ENCODE results near the gene MAD2L2.

MAD2L2 gene

DNA sequence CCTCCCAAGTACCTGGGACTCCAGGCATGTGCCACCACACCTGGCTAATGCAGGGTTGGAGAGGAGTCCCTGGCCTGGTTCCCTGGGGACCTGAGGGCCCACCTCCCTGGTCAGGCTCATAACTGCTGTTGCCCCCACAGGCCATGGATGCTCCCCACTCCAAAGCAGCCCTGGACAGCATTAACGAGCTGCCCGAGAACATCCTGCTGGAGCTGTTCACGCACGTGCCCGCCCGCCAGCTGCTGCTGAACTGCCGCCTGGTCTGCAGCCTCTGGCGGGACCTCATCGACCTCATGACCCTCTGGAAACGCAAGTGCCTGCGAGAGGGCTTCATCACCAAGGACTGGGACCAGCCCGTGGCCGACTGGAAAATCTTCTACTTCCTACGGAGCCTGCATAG lies 12.4 kb downstream of the MAD2L2 start:
- no peak for DNase-seq (ENCODE audit: low read depth)
- H3K4me3 ChIP-seq (ENCODE audit: control insufficient read depth, low read depth, low read length), result no peak overlapping the region
- TF ChIP-seq, protein P1, sequence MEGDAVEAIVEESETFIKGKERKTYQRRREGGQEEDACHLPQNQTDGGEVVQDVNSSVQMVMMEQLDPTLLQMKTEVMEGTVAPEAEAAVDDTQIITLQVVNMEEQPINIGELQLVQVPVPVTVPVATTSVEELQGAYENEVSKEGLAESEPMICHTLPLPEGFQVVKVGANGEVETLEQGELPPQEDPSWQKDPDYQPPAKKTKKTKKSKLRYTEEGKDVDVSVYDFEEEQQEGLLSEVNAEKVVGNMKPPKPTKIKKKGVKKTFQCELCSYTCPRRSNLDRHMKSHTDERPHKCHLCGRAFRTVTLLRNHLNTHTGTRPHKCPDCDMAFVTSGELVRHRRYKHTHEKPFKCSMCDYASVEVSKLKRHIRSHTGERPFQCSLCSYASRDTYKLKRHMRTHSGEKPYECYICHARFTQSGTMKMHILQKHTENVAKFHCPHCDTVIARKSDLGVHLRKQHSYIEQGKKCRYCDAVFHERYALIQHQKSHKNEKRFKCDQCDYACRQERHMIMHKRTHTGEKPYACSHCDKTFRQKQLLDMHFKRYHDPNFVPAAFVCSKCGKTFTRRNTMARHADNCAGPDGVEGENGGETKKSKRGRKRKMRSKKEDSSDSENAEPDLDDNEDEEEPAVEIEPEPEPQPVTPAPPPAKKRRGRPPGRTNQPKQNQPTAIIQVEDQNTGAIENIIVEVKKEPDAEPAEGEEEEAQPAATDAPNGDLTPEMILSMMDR (IDR thresholded peaks at IDR 0.05; ENCODE audit: control insufficient read depth, insufficient read depth, low read depth, low read length, missing control alignments), result no peak

DNA sequence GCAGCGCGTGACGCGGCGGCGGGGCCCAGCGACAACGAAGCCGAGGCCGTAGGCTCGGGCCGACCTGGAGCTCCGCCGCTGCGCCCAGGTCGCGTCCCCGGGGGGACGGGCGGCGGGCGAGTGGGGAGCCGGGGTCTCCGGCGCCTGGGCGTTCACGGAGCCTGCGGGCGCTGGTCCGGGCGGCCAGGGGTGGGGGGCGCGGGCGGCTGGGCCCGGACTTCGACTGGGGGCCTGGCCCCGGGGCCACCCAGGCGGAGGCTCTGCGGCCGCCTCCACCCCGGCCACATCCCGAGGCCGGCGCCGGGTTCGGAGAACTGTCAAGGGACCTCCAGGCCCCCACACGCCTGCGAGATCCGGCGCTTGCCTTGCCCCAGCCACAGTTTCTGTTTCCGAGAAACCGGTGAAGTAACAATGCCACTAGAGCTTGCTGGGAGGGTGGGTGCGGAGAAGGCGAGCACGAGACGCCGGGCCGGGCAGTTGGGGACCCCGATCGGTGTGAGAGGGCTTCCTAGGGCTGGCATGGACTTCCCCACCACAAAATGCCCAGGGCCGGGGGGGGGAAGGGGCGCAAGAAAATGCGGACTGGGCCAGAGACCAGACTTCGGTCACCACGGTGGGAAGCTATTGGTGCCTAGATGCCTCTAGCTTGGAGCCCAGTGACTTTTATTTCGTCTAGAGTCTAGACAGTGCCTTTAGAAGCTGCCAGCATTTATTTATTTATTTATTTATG lies 16.4 kb downstream of the MAD2L2 start:
- DNase-seq (ENCODE audit: low read depth), result no peak

DNA sequence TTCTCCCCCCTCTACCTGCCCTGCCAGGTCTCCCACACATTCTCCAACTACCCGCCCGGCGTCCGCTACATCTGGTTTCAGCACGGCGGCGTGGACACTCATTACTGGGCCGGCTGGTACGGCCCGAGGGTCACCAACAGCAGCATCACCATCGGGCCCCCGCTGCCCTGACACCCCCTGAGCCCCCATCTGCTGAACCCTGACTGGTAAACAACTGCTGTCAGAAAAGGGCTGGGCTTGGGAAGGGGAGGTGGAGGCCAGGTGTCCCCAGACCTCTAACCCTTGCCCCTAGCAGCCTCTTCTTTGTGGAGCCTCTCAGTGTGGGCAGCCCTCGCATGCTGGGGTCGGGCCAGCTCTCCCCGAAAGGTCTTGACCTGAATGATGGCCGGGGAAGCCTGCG lies 19.8 kb downstream of the MAD2L2 start:
- TF ChIP-seq, protein P1 (IDR thresholded peaks at IDR 0.05; ENCODE audit: control insufficient read depth, insufficient read depth, low read depth, low read length, missing control alignments), result no peak
- H3K4me3 ChIP-seq (ENCODE audit: control insufficient read depth, low read depth, low read length), result no peak overlapping the region
- no peak for DNase-seq (ENCODE audit: low read depth)

More for the DNA sequence above, 16.4 kb downstream of the MAD2L2 start:
- H3K4me3 ChIP-seq (ENCODE audit: control insufficient read depth, low read depth, low read length), result peak overlapping the region; percentile 52
- TF ChIP-seq, protein P1 (IDR thresholded peaks at IDR 0.05; ENCODE audit: control insufficient read depth, insufficient read depth, low read depth, low read length, missing control alignments), result no peak

DNA sequence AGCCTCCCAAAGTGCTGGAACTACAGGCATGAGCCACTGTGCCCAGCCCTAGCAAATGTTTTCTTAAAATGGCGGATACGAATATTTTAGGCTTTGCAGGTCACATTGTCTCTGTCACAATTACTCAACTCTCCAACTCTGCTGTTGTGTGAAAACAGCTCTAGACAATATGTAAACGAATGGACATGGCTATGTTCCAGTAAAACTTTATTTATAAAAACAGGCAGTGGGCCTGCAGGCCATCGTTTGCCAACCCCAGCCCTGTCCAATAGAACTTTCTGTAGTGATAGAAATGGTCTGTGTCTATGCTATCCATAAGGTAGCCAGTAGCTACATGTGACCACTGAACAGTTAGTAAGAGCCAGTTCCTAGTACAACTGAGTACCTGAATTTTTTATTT lies 21.2 kb downstream of the MAD2L2 start:
- DNase-seq (ENCODE audit: low read depth), result no peak
- TF ChIP-seq, protein P1 (IDR thresholded peaks at IDR 0.05; ENCODE audit: control insufficient read depth, insufficient read depth, low read depth, low read length, missing control alignments), result no peak
- H3K4me3 ChIP-seq (ENCODE audit: control insufficient read depth, low read depth, low read length), result no peak overlapping the region

DNA sequence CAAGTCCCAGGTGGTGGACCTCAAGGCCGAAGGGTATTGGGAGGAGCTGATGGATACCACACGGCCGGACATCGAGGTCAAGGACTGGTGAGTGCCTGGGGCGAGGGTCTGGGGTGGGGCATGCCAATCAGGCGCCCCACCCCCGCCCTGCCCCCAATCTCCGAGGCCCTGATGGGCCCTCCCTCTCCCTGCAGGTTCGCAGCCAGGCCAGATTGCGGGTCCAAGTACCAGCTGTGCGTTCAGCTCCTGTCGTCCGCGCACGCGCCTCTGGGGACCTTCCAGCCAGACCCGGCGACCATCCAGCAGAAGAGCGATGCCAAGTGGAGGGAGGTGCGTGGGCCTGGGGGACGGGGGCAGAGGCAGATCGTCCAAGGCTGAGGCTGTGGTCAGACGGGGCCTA lies 22.4 kb downstream of the MAD2L2 start:
- no peak for DNase-seq (ENCODE audit: low read depth)
- TF ChIP-seq, protein P1 (IDR thresholded peaks at IDR 0.05; ENCODE audit: control insufficient read depth, insufficient read depth, low read depth, low read length, missing control alignments), result no peak
- no peak overlapping the region for H3K4me3 ChIP-seq (ENCODE audit: control insufficient read depth, low read depth, low read length)

DNA sequence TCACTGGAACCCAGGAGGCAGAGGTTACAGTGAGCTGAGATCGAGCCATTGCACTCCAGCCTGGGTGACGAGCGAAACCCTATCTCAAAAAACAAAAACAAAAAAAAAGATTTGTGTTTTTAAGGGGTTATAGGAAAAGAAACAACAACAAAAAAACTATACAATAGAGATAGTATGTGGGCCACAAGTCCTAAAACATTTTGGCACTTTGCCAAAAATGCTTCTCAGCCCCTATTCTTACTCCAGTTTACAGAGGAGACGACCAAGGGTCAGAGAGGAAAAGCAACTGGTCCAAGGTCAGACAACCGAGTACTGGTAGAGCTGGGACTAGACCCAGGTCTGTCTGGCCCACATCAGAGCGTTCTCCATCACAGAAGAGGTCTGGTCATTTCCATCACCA lies 23.3 kb downstream of the MAD2L2 start:
- no peak overlapping the region for H3K4me3 ChIP-seq (ENCODE audit: control insufficient read depth, low read depth, low read length)
- TF ChIP-seq, protein P1 (IDR thresholded peaks at IDR 0.05; ENCODE audit: control insufficient read depth, insufficient read depth, low read depth, low read length, missing control alignments), result no peak
- no peak for DNase-seq (ENCODE audit: low read depth)
